ENCODE results near the gene ASXL1. TPM values are rescaled to one million over a fixed set of nuclear protein-coding genes. Genes with fewer than 3 reads are reported as not detected.

ASXL1 gene
- polyA plus RNA-seq, 1 of the 3 experiments (the other 2 are of a cell fraction): 36.6 TPM

GRCh38 chr20:32387252-32387651, 29.1 kb downstream of the ASXL1 start:
- no peaks in the 10 kb centered on the region for H3F3A ChIP-seq (replicated peaks; ENCODE audit: insufficient read depth)
- H3K79me2 ChIP-seq (ENCODE audit: insufficient read depth): peaks cover 99% of the 10 kb centered on the region
- no peak for DNase-seq
- no peaks in the 10 kb centered on the region for H3K9me2 ChIP-seq
- peaks cover 6 to 12% of the 10 kb centered on the region in 2 experiments; a peak in 2 of 4 replicates for H3K4me1 ChIP-seq (ENCODE audit: control insufficient read depth in 1 of 2, insufficient read depth in 2 of 2, low read depth in 1 of 2, low read length in 1 of 2)
- TF ChIP-seq RAD21 (IDR thresholded peaks at IDR 0.05; ENCODE audit: low read length): no peak
- TF ChIP-seq CTCF (IDR thresholded peaks at IDR 0.05): no peak
- TF ChIP-seq IRF3 (IDR thresholded peaks at IDR 0.05; ENCODE audit: low read depth, low read length): no peak
- no peak for TF ChIP-seq YY1 (IDR thresholded peaks at IDR 0.05; ENCODE audit: low read depth)
- TF ChIP-seq CHD2 (IDR thresholded peaks at IDR 0.05; ENCODE audit: low read length, partially characterized antibody): no peak
- no peak for TF ChIP-seq MXI1 (IDR thresholded peaks at IDR 0.05; ENCODE audit: low read depth, low read length)
- no peak for TF ChIP-seq REST (IDR thresholded peaks at IDR 0.05; ENCODE audit: low read depth, low read length)
- TF ChIP-seq FOSL2 (IDR thresholded peaks at IDR 0.05; ENCODE audit: borderline replicate concordance, low read depth): no peak
- TF ChIP-seq FOXM1 (IDR thresholded peaks at IDR 0.05; ENCODE audit: low read depth): no peak
- TF ChIP-seq GATA2 (CRISPR knock-in tag; IDR thresholded peaks at IDR 0.05): no peak
- TF ChIP-seq NFIC (IDR thresholded peaks at IDR 0.05; ENCODE audit: borderline replicate concordance): no peak
- TF ChIP-seq JUND (IDR thresholded peaks at IDR 0.05): no peak
- no peaks in the 10 kb centered on the region for H3K9me3 ChIP-seq
- no peaks in the 10 kb centered on the region for H3K27me3 ChIP-seq (ENCODE audit: insufficient read depth)
- H3K4me3 ChIP-seq (ENCODE audit: low read depth in 2 of 2, low read length in 1 of 2): no peak overlapping the region
- no peak overlapping the region for H3K4me2 ChIP-seq
- CTCF ChIA-PET: no interaction called here
- WGBS (ENCODE audit: low lambda C conversion rate): 61% methylated on average over 2 of the region's 2 CpGs
- no peak overlapping the region for H3K9ac ChIP-seq
- peaks cover 7 to 20% of the 10 kb centered on the region in 2 experiments for H3K36me3 ChIP-seq (replicated peaks in 1 of 2; ENCODE audit: control insufficient read depth in 1 of 2, insufficient read depth in 2 of 2, low read length in 1 of 2)
- POLR2A ChIA-PET: no interaction called here
- H3K27ac ChIP-seq (ENCODE audit: low read depth in 2 of 2, low read length in 1 of 2): no peak overlapping the region
- peaks cover 62% of the 10 kb centered on the region for H4K20me1 ChIP-seq (ENCODE audit: insufficient read depth)
- no peak overlapping the region for H2AFZ ChIP-seq (ENCODE audit: low read depth)
